NB4 (cell line): ENCODE data around the gene PRKAA1.

Source experiments
- MAX ChIP-seq: IDR thresholded peaks from 2 replicates; pipeline ENCODE4 v1.6.1; 2011; ENCODE audit warnings: low read depth, low read length
- MYC ChIP-seq: IDR thresholded peaks from 2 replicates; pipeline ENCODE4 v1.6.1; 2011; ENCODE audit warnings: low read depth, low read length
- POLR2A ChIP-seq: IDR thresholded peaks from 2 replicates; pipeline ENCODE4 v1.6.1; 2011; ENCODE audit warnings: mild to moderate bottlenecking; ENCODE audit not compliant: insufficient read length; ENCODE audit errors: extremely low read depth
- TF ChIP-seq, protein P1 (sequence below): IDR thresholded peaks from one replicate; pipeline ENCODE4 v1.5.1; 2012; ENCODE audit warnings: low read depth, low read length

DNA sequence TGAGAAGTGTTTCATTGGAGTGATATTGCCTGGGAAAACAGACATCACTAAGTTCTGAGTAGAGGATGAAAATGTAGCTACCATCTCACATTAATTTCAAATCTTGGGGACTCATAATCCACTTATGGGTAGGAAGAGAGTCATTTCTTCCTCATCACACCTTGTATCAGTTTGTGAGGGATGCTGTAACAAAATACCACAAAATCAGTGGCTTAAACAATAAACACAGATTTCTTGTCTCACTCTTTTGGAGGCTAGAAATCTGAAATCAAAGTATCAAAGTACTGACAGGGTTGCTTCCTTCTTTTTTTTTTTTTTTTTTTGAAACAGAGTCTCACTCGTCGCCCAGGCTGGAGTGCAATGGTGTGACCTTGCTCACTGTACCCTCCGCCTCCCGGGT, 46.4 kb upstream of the PRKAA1 start:
- TF ChIP-seq, protein P1, sequence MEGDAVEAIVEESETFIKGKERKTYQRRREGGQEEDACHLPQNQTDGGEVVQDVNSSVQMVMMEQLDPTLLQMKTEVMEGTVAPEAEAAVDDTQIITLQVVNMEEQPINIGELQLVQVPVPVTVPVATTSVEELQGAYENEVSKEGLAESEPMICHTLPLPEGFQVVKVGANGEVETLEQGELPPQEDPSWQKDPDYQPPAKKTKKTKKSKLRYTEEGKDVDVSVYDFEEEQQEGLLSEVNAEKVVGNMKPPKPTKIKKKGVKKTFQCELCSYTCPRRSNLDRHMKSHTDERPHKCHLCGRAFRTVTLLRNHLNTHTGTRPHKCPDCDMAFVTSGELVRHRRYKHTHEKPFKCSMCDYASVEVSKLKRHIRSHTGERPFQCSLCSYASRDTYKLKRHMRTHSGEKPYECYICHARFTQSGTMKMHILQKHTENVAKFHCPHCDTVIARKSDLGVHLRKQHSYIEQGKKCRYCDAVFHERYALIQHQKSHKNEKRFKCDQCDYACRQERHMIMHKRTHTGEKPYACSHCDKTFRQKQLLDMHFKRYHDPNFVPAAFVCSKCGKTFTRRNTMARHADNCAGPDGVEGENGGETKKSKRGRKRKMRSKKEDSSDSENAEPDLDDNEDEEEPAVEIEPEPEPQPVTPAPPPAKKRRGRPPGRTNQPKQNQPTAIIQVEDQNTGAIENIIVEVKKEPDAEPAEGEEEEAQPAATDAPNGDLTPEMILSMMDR: no peak
- TF ChIP-seq MAX (no peak), POLR2A (no peak), MYC (no peak)
